MM.1S (cell line): ENCODE measurements around the gene LTBR.

Source experiments
- DNase-seq: peaks from one replicate; pipeline ENCODE4 v3.0.0-alpha.2; 2015
- H2AFZ ChIP-seq: fragments of 300-600 bp; sonication (generic); 2 replicates; pipeline ENCODE4 v1.6.0; 2016; ENCODE audit warnings: antibody characterized with exemption, low read length
- H3F3A ChIP-seq: fragments of 300-600 bp; sonication (generic); 2 replicates; pipeline ENCODE4 v1.6.1; 2016; ENCODE audit warnings: mild to moderate bottlenecking, antibody characterized with exemption, low read length, moderate library complexity, mixed read lengths; ENCODE audit not compliant: insufficient read depth
- H3K27ac ChIP-seq: fragments of 300-600 bp; sonication (generic); 2 replicates; pipeline ENCODE4 v1.5.1; 2016; ENCODE audit warnings: mild to moderate bottlenecking, low read length
- H3K27me3 ChIP-seq: fragments of 300-600 bp; sonication (generic); replicated peaks from 2 replicates; pipeline ENCODE4 v1.6.0; 2016; ENCODE audit warnings: low read length; ENCODE audit not compliant: insufficient read depth
- H3K36me3 ChIP-seq: fragments of 300-600 bp; sonication (generic); replicated peaks from 2 replicates; pipeline ENCODE4 v1.6.1; 2016; ENCODE audit warnings: mild to moderate bottlenecking, low read length, mixed read lengths; ENCODE audit not compliant: insufficient read depth
- H3K4me1 ChIP-seq: fragments of 300-600 bp; sonication (generic); 2 replicates; pipeline ENCODE4 v1.6.1; 2016; ENCODE audit warnings: low read length, mixed read lengths
- H3K4me2 ChIP-seq: fragments of 300-600 bp; sonication (generic); 2 replicates; pipeline ENCODE4 v1.6.0; 2016; ENCODE audit warnings: low read depth, low read length
- H3K4me3 ChIP-seq: fragments of 300-600 bp; sonication (generic); 2 replicates; pipeline ENCODE4 v1.5.1; 2016; ENCODE audit warnings: low read length, mixed read lengths
- H3K79me2 ChIP-seq: fragments of 300-600 bp; sonication (generic); 2 replicates; pipeline ENCODE4 v1.6.1; 2016; ENCODE audit warnings: mixed run types, low read length, mixed read lengths
- H3K9ac ChIP-seq: fragments of 300-600 bp; sonication (generic); 2 replicates; pipeline ENCODE4 v1.6.1; 2016; ENCODE audit warnings: low read length, mixed read lengths
- H3K9me2 ChIP-seq: fragments of 300-600 bp; sonication (generic); replicated peaks from 2 replicates; pipeline ENCODE4 v1.6.1; 2016; ENCODE audit warnings: mild to moderate bottlenecking, low read length, mixed read lengths; ENCODE audit not compliant: insufficient read depth
- H3K9me3 ChIP-seq: fragments of 300-600 bp; sonication (generic); replicated peaks from 2 replicates; pipeline ENCODE4 v1.6.1; 2016; ENCODE audit warnings: mild to moderate bottlenecking, low read length, mixed read lengths; ENCODE audit not compliant: insufficient read depth
- H4K20me1 ChIP-seq: fragments of 300-600 bp; sonication (generic); 2 replicates; pipeline ENCODE4 v1.6.1; 2016; ENCODE audit warnings: mild to moderate bottlenecking, low read length, moderate library complexity, mixed read lengths; ENCODE audit not compliant: insufficient read depth
- EZH2 ChIP-seq: fragments of 300-600 bp; sonication (generic); optimal IDR thresholded peaks from 2 replicates; pipeline ENCODE3; 2017; ENCODE audit warnings: low read depth, mild to moderate bottlenecking, antibody characterized with exemption, low read length, mixed read lengths
- EZH2phosphoT487 ChIP-seq: fragments of 300-600 bp; sonication (generic); IDR thresholded peaks from 2 replicates; pipeline ENCODE4 v1.6.1; 2018; ENCODE audit warnings: antibody characterized with exemption, low read length
- TF ChIP-seq, protein P1 (sequence below): fragments of 300-600 bp; sonication (generic); IDR thresholded peaks from 2 replicates; pipeline ENCODE4 v1.5.1; 2016; ENCODE audit warnings: antibody characterized with exemption, low read length, mixed read lengths

The LTBR gene

DNA sequence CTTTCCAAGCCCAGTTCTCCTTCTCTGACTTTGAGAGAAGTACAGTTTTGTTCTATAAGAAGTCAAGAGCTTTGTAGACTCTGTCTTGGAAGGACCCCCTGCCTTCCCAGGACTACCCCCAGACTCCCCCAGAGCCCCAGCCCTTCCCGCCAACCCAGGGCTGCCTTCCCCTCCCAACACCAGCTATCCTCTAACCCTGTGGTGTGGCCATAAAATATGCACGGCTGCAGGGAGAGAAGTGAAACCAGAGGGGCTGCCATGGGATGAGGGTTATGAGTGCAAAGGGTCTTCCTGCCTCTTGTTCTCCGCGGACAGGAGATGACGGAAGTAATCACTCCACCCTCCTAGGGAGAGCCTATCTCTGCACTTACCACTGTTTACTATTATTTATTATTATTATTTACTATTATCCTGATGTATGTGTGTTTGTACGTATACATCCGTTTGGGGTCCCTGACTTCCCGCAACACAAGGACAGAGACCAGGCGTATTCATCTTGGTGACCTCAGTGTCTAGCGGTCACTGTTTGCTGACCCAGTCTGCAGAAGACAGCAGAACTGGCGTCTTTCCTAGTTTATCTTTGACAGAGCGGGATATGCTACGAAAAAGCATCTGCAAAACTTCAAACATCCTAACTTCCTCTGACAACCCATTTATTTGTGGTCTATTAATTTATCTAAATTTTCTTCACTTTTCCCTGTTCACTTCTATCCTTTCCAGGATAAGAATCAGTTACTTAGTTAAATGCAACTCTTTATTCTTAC, 5.1 kb upstream of the LTBR start:
- H3K4me3 ChIP-seq, result no peak overlapping the region
- no peaks in the 10 kb centered on the region for H3K79me2 ChIP-seq
- no peaks in the 10 kb centered on the region for H4K20me1 ChIP-seq
- H3K9me3 ChIP-seq, result no peaks in the 10 kb centered on the region
- no peaks in the 10 kb centered on the region for H3K9me2 ChIP-seq
- no peaks in the 10 kb centered on the region for H3F3A ChIP-seq
- no peak overlapping the region for H3K27ac ChIP-seq
- H3K9ac ChIP-seq, result no peak overlapping the region
- no peak for DNase-seq
- H3K36me3 ChIP-seq, result no peaks in the 10 kb centered on the region
- no peak overlapping the region for H2AFZ ChIP-seq
- TF ChIP-seq EZH2, result no peak
- no peak for TF ChIP-seq EZH2phosphoT487
- TF ChIP-seq, protein P1, sequence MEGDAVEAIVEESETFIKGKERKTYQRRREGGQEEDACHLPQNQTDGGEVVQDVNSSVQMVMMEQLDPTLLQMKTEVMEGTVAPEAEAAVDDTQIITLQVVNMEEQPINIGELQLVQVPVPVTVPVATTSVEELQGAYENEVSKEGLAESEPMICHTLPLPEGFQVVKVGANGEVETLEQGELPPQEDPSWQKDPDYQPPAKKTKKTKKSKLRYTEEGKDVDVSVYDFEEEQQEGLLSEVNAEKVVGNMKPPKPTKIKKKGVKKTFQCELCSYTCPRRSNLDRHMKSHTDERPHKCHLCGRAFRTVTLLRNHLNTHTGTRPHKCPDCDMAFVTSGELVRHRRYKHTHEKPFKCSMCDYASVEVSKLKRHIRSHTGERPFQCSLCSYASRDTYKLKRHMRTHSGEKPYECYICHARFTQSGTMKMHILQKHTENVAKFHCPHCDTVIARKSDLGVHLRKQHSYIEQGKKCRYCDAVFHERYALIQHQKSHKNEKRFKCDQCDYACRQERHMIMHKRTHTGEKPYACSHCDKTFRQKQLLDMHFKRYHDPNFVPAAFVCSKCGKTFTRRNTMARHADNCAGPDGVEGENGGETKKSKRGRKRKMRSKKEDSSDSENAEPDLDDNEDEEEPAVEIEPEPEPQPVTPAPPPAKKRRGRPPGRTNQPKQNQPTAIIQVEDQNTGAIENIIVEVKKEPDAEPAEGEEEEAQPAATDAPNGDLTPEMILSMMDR, result no peak
- H3K4me2 ChIP-seq, result no peak overlapping the region
- no peaks in the 10 kb centered on the region for H3K4me1 ChIP-seq
- peaks cover 3% of the 10 kb centered on the region for H3K27me3 ChIP-seq

DNA sequence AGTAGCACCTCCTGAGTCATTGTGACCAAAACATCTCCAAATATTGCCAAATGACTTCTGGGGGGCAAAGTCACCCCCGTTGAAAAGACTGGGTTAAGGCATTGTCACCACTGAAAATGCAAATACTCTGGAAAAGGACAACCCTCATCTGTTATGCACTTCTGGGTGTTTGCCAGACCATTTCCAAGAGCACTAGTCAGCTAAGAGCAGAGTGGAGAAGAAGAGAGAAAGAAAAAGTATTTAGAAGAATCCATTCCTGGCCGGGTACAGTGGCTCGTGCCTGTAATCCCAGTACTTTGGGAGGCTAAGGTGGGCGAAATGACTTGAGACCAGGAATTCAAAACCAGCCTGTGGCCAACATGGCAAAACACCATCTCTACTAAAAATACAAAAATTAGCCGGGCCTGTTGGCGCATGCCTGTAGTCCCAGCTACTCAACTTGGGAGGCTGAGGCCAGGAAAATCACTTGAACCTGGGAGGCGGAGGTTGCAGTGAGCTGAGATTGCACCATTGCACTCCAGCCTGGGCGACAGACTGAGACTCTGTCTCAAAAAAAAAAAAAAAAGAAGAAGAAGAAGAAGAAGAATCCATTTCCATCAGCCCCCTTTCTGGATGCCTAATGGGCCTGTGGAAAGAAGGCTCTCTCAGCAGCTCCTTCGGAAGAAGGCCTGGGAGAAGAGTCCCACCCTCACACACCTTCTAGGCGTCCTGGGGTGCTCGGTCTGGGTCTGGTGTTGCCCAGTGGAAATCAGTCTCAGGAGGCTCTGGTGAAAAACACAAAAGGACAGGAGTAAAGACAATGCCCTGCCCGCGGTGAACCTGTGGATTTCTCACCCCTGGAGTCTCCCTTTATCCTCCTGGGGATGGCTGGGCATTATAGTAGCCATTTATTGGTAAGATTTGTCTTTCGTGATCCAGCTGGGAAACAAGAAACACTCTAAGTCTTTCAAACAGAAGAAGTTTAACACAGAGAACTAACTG, 3.5 kb upstream of the LTBR start:
- Histone ChIP-seq H3F3A (no peaks in the 10 kb centered on the region), H2AFZ (no peak overlapping the region), H3K79me2 (no peaks in the 10 kb centered on the region), H3K9ac (no peak overlapping the region), H4K20me1 (no peaks in the 10 kb centered on the region), H3K36me3 (no peaks in the 10 kb centered on the region), H3K9me3 (no peaks in the 10 kb centered on the region), H3K4me1 (no peaks in the 10 kb centered on the region), H3K9me2 (no peaks in the 10 kb centered on the region), H3K4me2 (no peak overlapping the region), H3K27ac (no peak overlapping the region), H3K4me3 (no peak overlapping the region), H3K27me3 (peaks cover 9% of the 10 kb centered on the region)
- no peak for DNase-seq
- TF ChIP-seq, protein P1, result no peak

DNA sequence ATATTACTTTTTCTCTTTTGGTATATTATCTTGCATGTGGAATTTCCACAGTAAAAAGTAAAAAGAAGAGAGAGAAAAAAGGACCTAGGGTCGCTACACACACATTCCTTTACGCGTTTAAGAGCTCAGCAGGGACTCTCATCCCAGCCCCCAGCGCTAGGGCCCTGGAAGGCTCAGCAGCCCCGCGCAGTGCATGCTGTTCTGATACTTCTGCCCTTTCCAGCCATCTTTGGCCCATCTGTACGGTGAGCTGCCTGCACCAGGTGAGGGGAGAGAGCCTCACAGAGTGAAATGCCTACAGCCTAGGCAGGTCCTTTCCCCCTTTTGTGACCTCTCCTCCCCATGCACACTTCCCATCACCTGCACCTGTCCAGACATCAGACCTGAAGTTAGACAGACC, 1.6 kb upstream of the LTBR start:
- H2AFZ ChIP-seq, result no peak overlapping the region
- no peaks in the 10 kb centered on the region for H3F3A ChIP-seq
- H3K9me2 ChIP-seq, result no peaks in the 10 kb centered on the region
- TF ChIP-seq, protein P1, result no peak
- TF ChIP-seq EZH2phosphoT487, result no peak
- peaks cover 9% of the 10 kb centered on the region for H3K27me3 ChIP-seq
- H3K9ac ChIP-seq, result no peak overlapping the region
- H4K20me1 ChIP-seq, result no peaks in the 10 kb centered on the region
- H3K4me1 ChIP-seq, result no peaks in the 10 kb centered on the region
- no peak overlapping the region for H3K4me2 ChIP-seq
- no peak for DNase-seq
- H3K4me3 ChIP-seq, result no peak overlapping the region
- H3K27ac ChIP-seq, result no peak overlapping the region
- H3K9me3 ChIP-seq, result no peaks in the 10 kb centered on the region
- H3K79me2 ChIP-seq, result no peaks in the 10 kb centered on the region
- H3K36me3 ChIP-seq, result no peaks in the 10 kb centered on the region
